ENCODE data around the gene CBX3.
"Not testable (repeated sequence)": the region's sequence is repeated elsewhere in the genome, so short reads cannot be mapped to it uniquely, and the experiment has no call there.

DNA sequence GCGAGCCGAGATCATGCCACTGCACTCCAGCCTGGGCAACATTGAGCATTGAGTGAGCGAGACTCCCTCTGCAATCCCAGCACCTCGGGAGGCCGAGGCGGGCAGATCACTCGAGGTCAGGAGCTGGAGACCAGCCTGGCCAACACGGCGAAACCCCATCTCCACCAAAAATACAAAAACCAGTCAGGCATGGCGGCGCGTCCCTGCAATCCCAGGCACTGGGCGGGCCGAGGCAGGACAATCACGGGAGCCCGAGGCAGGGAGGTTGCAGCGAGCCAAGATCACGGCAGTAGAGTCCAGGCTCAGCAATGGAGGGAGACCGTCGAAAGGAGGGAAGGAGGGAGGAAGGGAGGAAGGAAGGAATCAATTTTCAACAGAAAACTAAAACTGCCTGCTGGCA is 24.3 kb upstream of the CBX3 start:
- not testable (repeated sequence) for TF ChIP-seq CTCF (IDR thresholded peaks at IDR 0.05); SP1 (CRISPR knock-in tag; conservative IDR thresholded peaks at IDR 0.05); ESRRA (CRISPR knock-in tag; IDR thresholded peaks at IDR 0.05; ENCODE audit: borderline replicate concordance); MYBL2 (CRISPR knock-in tag; IDR thresholded peaks at IDR 0.05); RELA (CRISPR knock-in tag; IDR thresholded peaks at IDR 0.05; ENCODE audit: borderline replicate concordance); ZNF317 (CRISPR knock-in tag; IDR thresholded peaks at IDR 0.05; ENCODE audit: borderline replicate concordance, low read depth); TEAD4 (CRISPR knock-in tag; IDR thresholded peaks at IDR 0.05)
